Sigmoid colon (tissue), 4 donors: ENCODE data around the gene SERPINA4.

Experiments used
- POLR2A ChIP-seq, 2 donors: fragments of 450-650 bp; IDR thresholded peaks; one replicate each; pipeline ENCODE4 v1.6.1; 2016; ENCODE audit warnings: antibody characterized with exemption in 2 of 2, mild to moderate bottlenecking in 2 of 2, moderate library complexity in 2 of 2
- POLR2AphosphoS5 ChIP-seq, 4 donors: sonication (generic); formaldehyde crosslinking; IDR thresholded peaks; one replicate each; pipeline ENCODE4 v1.6.1; 2017; ENCODE audit warnings: antibody characterized with exemption in 4 of 4
- TF ChIP-seq, protein P1 (sequence below), 4 experiments: fragments of 450-650 bp in 3 of 4; fragments of 200-600 bp in 1 of 4; IDR thresholded peaks; one replicate each; pipeline ENCODE4 v1.5.1; 2016 to 2019; ENCODE audit warnings: antibody characterized with exemption in 4 of 4, mild to moderate bottlenecking in 3 of 4, moderate library complexity in 2 of 4

DNA sequence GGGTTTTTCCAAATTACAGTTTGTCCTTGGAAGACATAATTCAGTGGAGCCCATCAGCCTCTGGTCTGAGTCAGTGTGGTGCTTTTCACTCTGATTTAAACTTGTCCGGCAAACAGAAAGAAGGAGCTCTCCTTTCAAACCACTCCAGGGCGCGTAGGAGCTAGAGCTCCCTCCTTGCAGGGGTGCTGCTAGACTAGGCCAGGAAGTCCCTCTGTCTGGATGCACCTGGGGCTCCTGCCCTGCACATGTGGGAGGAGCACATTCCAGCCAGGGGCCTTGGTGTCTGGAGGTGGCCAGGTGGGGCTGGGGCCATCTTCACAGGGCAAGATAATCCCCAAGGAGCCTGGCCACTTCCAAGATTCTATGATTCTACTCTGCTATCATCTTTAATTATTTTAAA is 54.0 kb downstream of the SERPINA4 start:
- TF ChIP-seq POLR2A (IDR thresholded peaks at IDR 0.05): no peak
- TF ChIP-seq, protein P1, sequence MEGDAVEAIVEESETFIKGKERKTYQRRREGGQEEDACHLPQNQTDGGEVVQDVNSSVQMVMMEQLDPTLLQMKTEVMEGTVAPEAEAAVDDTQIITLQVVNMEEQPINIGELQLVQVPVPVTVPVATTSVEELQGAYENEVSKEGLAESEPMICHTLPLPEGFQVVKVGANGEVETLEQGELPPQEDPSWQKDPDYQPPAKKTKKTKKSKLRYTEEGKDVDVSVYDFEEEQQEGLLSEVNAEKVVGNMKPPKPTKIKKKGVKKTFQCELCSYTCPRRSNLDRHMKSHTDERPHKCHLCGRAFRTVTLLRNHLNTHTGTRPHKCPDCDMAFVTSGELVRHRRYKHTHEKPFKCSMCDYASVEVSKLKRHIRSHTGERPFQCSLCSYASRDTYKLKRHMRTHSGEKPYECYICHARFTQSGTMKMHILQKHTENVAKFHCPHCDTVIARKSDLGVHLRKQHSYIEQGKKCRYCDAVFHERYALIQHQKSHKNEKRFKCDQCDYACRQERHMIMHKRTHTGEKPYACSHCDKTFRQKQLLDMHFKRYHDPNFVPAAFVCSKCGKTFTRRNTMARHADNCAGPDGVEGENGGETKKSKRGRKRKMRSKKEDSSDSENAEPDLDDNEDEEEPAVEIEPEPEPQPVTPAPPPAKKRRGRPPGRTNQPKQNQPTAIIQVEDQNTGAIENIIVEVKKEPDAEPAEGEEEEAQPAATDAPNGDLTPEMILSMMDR (IDR thresholded peaks at IDR 0.05): no peak
- TF ChIP-seq POLR2AphosphoS5 (IDR thresholded peaks at IDR 0.05): no peak
